Heart right ventricle (tissue), 16 donors: ENCODE measurements around the gene FLNC. TPM values are rescaled to one million over a fixed set of nuclear protein-coding genes. Genes with fewer than 3 reads are reported as not detected.

ENCODE experiments used
- ATAC-seq, 8 donors: fragments of 200-7000 bp; cut with Tn5 transposase; one replicate each; pipeline ENCODE4 v1.9.1; 2020; ENCODE audit warnings: mild to moderate bottlenecking in 8 of 8, moderate library complexity in 8 of 8, moderate number of reproducible peaks in 1 of 8
- DNase-seq, 2 donors: peaks; one replicate each; pipeline ENCODE4 v3.0.0-alpha.2; 2020
- H3K27ac ChIP-seq, 10 donors: fragments of 200-600 bp; sonication (generic) in 2 of 10; one replicate each; pipeline versions ENCODE4 v1.5.0 to v1.8.0; 2020 to 2022; ENCODE audit warnings: mild to moderate bottlenecking in 3 of 10
- H3K27me3 ChIP-seq, 7 donors: fragments of 200-600 bp; one replicate each; pipeline ENCODE4 v1.8.0; 2021 to 2022; ENCODE audit warnings: mild to moderate bottlenecking in 2 of 7
- H3K36me3 ChIP-seq, 9 donors: fragments of 200-600 bp; sonication (generic) in 1 of 9; one replicate each; pipeline versions ENCODE4 v1.5.0 to v1.8.0; 2020 to 2022; ENCODE audit warnings: mild to moderate bottlenecking in 2 of 9
- H3K4me1 ChIP-seq, 9 donors: fragments of 200-600 bp; sonication (generic) in 1 of 9; one replicate each; pipeline versions ENCODE4 v1.5.0 to v1.8.0; 2020 to 2022; ENCODE audit warnings: mild to moderate bottlenecking in 4 of 9
- H3K4me3 ChIP-seq, 10 donors: fragments of 200-600 bp; sonication (generic) in 2 of 10; one replicate each; pipeline versions ENCODE4 v1.5.0 to v1.8.0; 2020 to 2022; ENCODE audit warnings: mild to moderate bottlenecking in 7 of 10, moderate library complexity in 2 of 10
- H3K9me3 ChIP-seq, 11 donors: fragments of 200-600 bp in 10 of 11; sonication (generic) in 2 of 11; one replicate each; pipeline versions ENCODE4 v1.5.0 to v1.8.0; 2013 to 2022; ENCODE audit warnings: mild to moderate bottlenecking in 2 of 11, control low read depth in 1 of 11, moderate library complexity in 1 of 11
- CTCF ChIP-seq, 9 donors: fragments of 200-600 bp; sonication (generic) in 2 of 9; IDR thresholded peaks; one replicate each; pipeline versions ENCODE4 v1.5.0 to v1.8.0; 2021 to 2022; ENCODE audit warnings: antibody characterized with exemption in 9 of 9, mild to moderate bottlenecking in 5 of 9, moderate library complexity in 1 of 9
- WGBS, 2 donors: extraction: QIAGEN DNeasy Blood & Tissue Kit; methylation state at CpG; one replicate each; pipeline ENCODE4 v1.1.7; 2013; ENCODE audit warnings: inconsistent platforms in 1 of 2; 5-methylcytosine and 5-hydroxymethylcytosine counted together
- intact Hi-C, 10 donors: fragments of 100-400 bp; cut with DNase I; formaldehyde crosslinking; loops; one replicate each; pipeline versions ENCODE4 v1.11.1 to v1.14.2; 2022
- polyA plus RNA-seq, 2 donors: library from polyadenylated mRNA; stranded (reverse); fragments of 200-250 nt; gene quantifications; one replicate each; pipeline ENCODE4 v1.2.3, GENCODE V29; 2013
- total RNA-seq, 10 donors: library from RNA; stranded (reverse); fragmentation: NEBNext Ultra II Directional in 3 of 10; extraction: Animal tissue kit (Norgen Biotek cat#: 25700) in 3 of 10; gene quantifications; one replicate each; pipeline versions ENCODE4 v1.2.1 to v1.2.4, GENCODE V29; 2021 to 2023
- donor health status: Arrhythmogenic right ventricular cardiomyopathy.
- donor health status: ischemic (EF 13 %, LVEDD 7.1; RV severe dilation, severe dysfunction).
- donor health status: healthy with polysubstance abuse.
- donor health status: DM: no; HTN: yes; CAD: no.
- donor health status: DM: no; HTN: no; CAD: no.
- donor health status: ischemic (EF 25% LVEDD 6.9; RV normal size, moderate dysfunction).
- donor health status: ischemic (EF 25% LVEDD 5.7; RV mildly dilated, moderate dysfunction).
- donor health status: healthy.
- donor health status: DM: yes; HTN: yes; CAD: no.
- donor health status: Ischemic cardiomyopathy.
- donor health status: ischemic (EF 35%, LVEDD 5.7; RV mildly dilated, moderate dysfunction).
- donor health status: nonischemic (EF 11% LVEDD 7.7; RV severe dilation, severe dysfunction).
- donor health status: DM: yes; HTN: yes; CAD: no.
- donor health status: PGD.
- donor health status: ischemic (EF 29% LVEDD 5.4; RV normal size, mild dysfunction).
- donor health status: nonischemic (EF 23%, LVEDD 6.1; RV moderate dilation, normal function).

Gene FLNC
- total and polyA plus RNA-seq, 12 donors = 223 to 2,445 (median 1,163) TPM

- intact Hi-C loops = loop anchor here in 2 of 10 donors (2.0 kb wide), 1 partner anchor 19 kb away; no protein-coding TSS in a partner anchor
- peaks cover 0 to 22% (median 0%) of the 10 kb centered on the region in 7 donors for H3K27me3 ChIP-seq
- no peaks in the 10 kb centered on the region for H3K9me3 ChIP-seq
- H3K4me1 ChIP-seq = peaks cover 20 to 88% (median 46%) of the 10 kb centered on the region in 9 donors
- ATAC-seq (peak in 7 of 8 donors; percentile 2 to 25 (median 9)), DNase-seq (peak; percentile 34 to 51)
- 53 to 60% methylated on average over 14 of the region's 14 CpGs for WGBS, 2 donors
- H3K4me3 ChIP-seq = peak overlapping the region in 2 of 10 donors; percentile 5 to 85
- H3K36me3 ChIP-seq = peaks cover 0 to 74% (median 46%) of the 10 kb centered on the region in 9 donors
- H3K27ac ChIP-seq = peak overlapping the region in 9 of 10 donors; percentile 5 to 99 (median 96)
- no peak for TF ChIP-seq CTCF (IDR thresholded peaks at IDR 0.05)
These were observed 5.8 kb downstream of the FLNC start for GRCh38 chr7:128835790-128836641.

GRCh38 chr7:128836729-128837348, 6.6 kb downstream of the FLNC start:
- intact Hi-C loops = no loop called here
- ATAC-seq = no peak
- DNase-seq = no peak
- H3K27ac ChIP-seq = peak overlapping the region in 8 of 10 donors; percentile 63 to 99 (median 96)
- WGBS, 2 donors = 85 to 89% methylated on average over 13 to 14 of the region's 14 CpGs
- H3K9me3 ChIP-seq = no peaks in the 10 kb centered on the region
- TF ChIP-seq CTCF (IDR thresholded peaks at IDR 0.05) = no peak
- H3K36me3 ChIP-seq = peaks cover 0 to 78% (median 51%) of the 10 kb centered on the region in 9 donors
- no peak overlapping the region for H3K4me3 ChIP-seq
- H3K27me3 ChIP-seq = peaks cover 0 to 14% (median 0%) of the 10 kb centered on the region in 7 donors
- peaks cover 20 to 86% (median 42%) of the 10 kb centered on the region in 9 donors for H3K4me1 ChIP-seq

GRCh38 chr7:128837521-128837921, 7.3 kb downstream of the FLNC start:
- WGBS, 2 donors = 91 to 92% methylated on average over 16 of the region's 16 CpGs
- Histone ChIP-seq H3K4me1 (peaks cover 14 to 86% (median 35%) of the 10 kb centered on the region in 9 donors), H3K9me3 (no peaks in the 10 kb centered on the region), H3K36me3 (peaks cover 0 to 82% (median 54%) of the 10 kb centered on the region in 9 donors), H3K4me3 (no peak overlapping the region), H3K27me3 (peaks cover 0 to 7% (median 0%) of the 10 kb centered on the region in 7 donors), H3K27ac (peak overlapping the region in 6 of 10 donors; percentile 63 to 99 (median 96))
- DNase-seq (peak in 1 of 2 donors; percentile 4), ATAC-seq (no peak)
- intact Hi-C loops = no loop called here
- no peak for TF ChIP-seq CTCF (IDR thresholded peaks at IDR 0.05)

- ATAC-seq = no peak
- H3K4me1 ChIP-seq = peaks cover 8 to 79% (median 28%) of the 10 kb centered on the region in 9 donors
- intact Hi-C loops = no loop called here
- H3K9me3 ChIP-seq = no peaks in the 10 kb centered on the region
- H3K36me3 ChIP-seq = peaks cover 0 to 87% (median 62%) of the 10 kb centered on the region in 9 donors
- TF ChIP-seq CTCF (IDR thresholded peaks at IDR 0.05) = no peak
- no peak overlapping the region for H3K4me3 ChIP-seq
- peak; percentile 4 to 15 for DNase-seq
- H3K27me3 ChIP-seq = peaks cover 0 to 1% (median 0%) of the 10 kb centered on the region in 7 donors
- 87 to 91% methylated on average over 22 of the region's 22 CpGs for WGBS, 2 donors
- peak overlapping the region in 6 of 10 donors; percentile 6 to 99 (median 96) for H3K27ac ChIP-seq
These were observed 8.0 kb downstream of the FLNC start for GRCh38 chr7:128838109-128838779.
